HEK293 (cell line): Measurements from ENCODE around the gene SMIM41.

Source experiments
- EGR2 ChIP-seq: fragments of 450-650 bp; formaldehyde crosslinking; IDR thresholded peaks from 2 replicates; pipeline ENCODE4 v1.5.1; 2016; ENCODE audit warnings: low read depth, missing biosample characterization, missing genetic modification characterization
- GLI4 ChIP-seq: fragments of 450-650 bp; formaldehyde crosslinking; IDR thresholded peaks from 2 replicates; pipeline ENCODE4 v1.5.1; 2016; ENCODE audit warnings: missing biosample characterization, missing genetic modification characterization
- MZF1 ChIP-seq: fragments of 450-650 bp; formaldehyde crosslinking; IDR thresholded peaks from 2 replicates; pipeline ENCODE4 v1.5.1; 2017; ENCODE audit warnings: missing biosample characterization, missing genetic modification characterization, borderline replicate concordance
- SETDB1 ChIP-seq: IDR thresholded peaks from one replicate; pipeline ENCODE4 v1.6.1; 2017; ENCODE audit warnings: mild to moderate bottlenecking, low read length, moderate library complexity, mixed read lengths; ENCODE audit not compliant: insufficient read length
- SP7 ChIP-seq: fragments of 450-650 bp; formaldehyde crosslinking; IDR thresholded peaks from 2 replicates; pipeline ENCODE4 v1.5.1; 2016; ENCODE audit warnings: missing biosample characterization, missing genetic modification characterization
- ZNF10 ChIP-seq: fragments of 450-650 bp; formaldehyde crosslinking; IDR thresholded peaks from 2 replicates; pipeline ENCODE4 v1.5.1; 2017; ENCODE audit warnings: missing biosample characterization, missing genetic modification characterization
- ZNF146 ChIP-seq: fragments of 450-650 bp; formaldehyde crosslinking; IDR thresholded peaks from 2 replicates; pipeline ENCODE4 v1.5.1; 2016; ENCODE audit warnings: missing biosample characterization, missing genetic modification characterization
- ZNF169 ChIP-seq: fragments of 450-650 bp; formaldehyde crosslinking; IDR thresholded peaks from 2 replicates; pipeline ENCODE4 v1.5.1; 2016; ENCODE audit warnings: missing biosample characterization, missing genetic modification characterization
- ZNF19 ChIP-seq: fragments of 450-650 bp; formaldehyde crosslinking; IDR thresholded peaks from 2 replicates; pipeline ENCODE4; 2016; ENCODE audit warnings: missing biosample characterization, missing genetic modification characterization, low read depth
- ZNF214 ChIP-seq: fragments of 450-650 bp; formaldehyde crosslinking; IDR thresholded peaks from 2 replicates; pipeline ENCODE4 v1.5.1; 2017; ENCODE audit warnings: missing biosample characterization, mild to moderate bottlenecking, missing genetic modification characterization, borderline replicate concordance
- ZNF48 ChIP-seq: fragments of 450-650 bp; formaldehyde crosslinking; IDR thresholded peaks from 2 replicates; pipeline ENCODE4 v1.5.1; 2016; ENCODE audit warnings: missing biosample characterization, missing genetic modification characterization
- ZNF529 ChIP-seq: fragments of 450-650 bp; formaldehyde crosslinking; IDR thresholded peaks from 2 replicates; pipeline ENCODE4 v1.5.1; 2017; ENCODE audit warnings: missing genetic modification characterization, missing biosample characterization; ENCODE audit not compliant: insufficient replicate concordance
- ZNF549 ChIP-seq: fragments of 450-650 bp; IDR thresholded peaks from 2 replicates; pipeline ENCODE4 v1.5.1; 2018; ENCODE audit warnings: missing biosample characterization, missing genetic modification characterization, mild to moderate bottlenecking, inconsistent platforms, moderate library complexity
- ZNF560 ChIP-seq: fragments of 450-650 bp; formaldehyde crosslinking; IDR thresholded peaks from 2 replicates; pipeline ENCODE4 v1.5.1; 2017; ENCODE audit warnings: missing biosample characterization, missing genetic modification characterization, borderline replicate concordance
- ZNF561 ChIP-seq: fragments of 450-650 bp; IDR thresholded peaks from 2 replicates; pipeline ENCODE4 v1.5.1; 2018; ENCODE audit warnings: missing biosample characterization, missing genetic modification characterization, borderline replicate concordance
- ZNF585B ChIP-seq: fragments of 450-650 bp; formaldehyde crosslinking; IDR thresholded peaks from 2 replicates; pipeline ENCODE4 v1.5.1; 2016; ENCODE audit warnings: missing biosample characterization, missing genetic modification characterization
- ZNF610 ChIP-seq: fragments of 450-650 bp; formaldehyde crosslinking; IDR thresholded peaks from 2 replicates; pipeline ENCODE4 v1.5.1; 2016; ENCODE audit warnings: missing biosample characterization, missing genetic modification characterization, borderline replicate concordance
- ZNF629 ChIP-seq: fragments of 450-650 bp; formaldehyde crosslinking; IDR thresholded peaks from 2 replicates; pipeline ENCODE4 v1.5.1; 2017; ENCODE audit warnings: missing biosample characterization, missing genetic modification characterization
- ZNF701 ChIP-seq: fragments of 450-650 bp; formaldehyde crosslinking; IDR thresholded peaks from 2 replicates; pipeline ENCODE4 v1.5.1; 2016; ENCODE audit warnings: missing biosample characterization, missing genetic modification characterization
- ZNF785 ChIP-seq: fragments of 450-650 bp; formaldehyde crosslinking; IDR thresholded peaks from 2 replicates; pipeline ENCODE4 v1.5.1; 2016; ENCODE audit warnings: missing biosample characterization, missing genetic modification characterization
- ZSCAN16 ChIP-seq: fragments of 450-650 bp; formaldehyde crosslinking; IDR thresholded peaks from 2 replicates; pipeline ENCODE4 v1.5.1; 2016; ENCODE audit warnings: missing biosample characterization, missing genetic modification characterization
- TF ChIP-seq, protein P1 (sequence below): fragments of 450-650 bp; formaldehyde crosslinking; IDR thresholded peaks from 2 replicates; pipeline ENCODE4 v1.5.1; 2016; ENCODE audit warnings: missing biosample characterization, missing genetic modification characterization
- TF ChIP-seq, protein P2 (sequence below): IDR thresholded peaks from 2 replicates; pipeline ENCODE4 v1.6.1; 2011; ENCODE audit warnings: mild to moderate bottlenecking, low read depth, low read length, borderline replicate concordance
- TF ChIP-seq, protein P3 (sequence below): fragments of 450-650 bp; IDR thresholded peaks from 2 replicates; pipeline ENCODE4 v1.5.1; 2018; ENCODE audit warnings: missing biosample characterization, missing genetic modification characterization
- TF ChIP-seq, protein P4 (sequence below): fragments of 450-650 bp; formaldehyde crosslinking; optimal IDR thresholded peaks from 2 replicates; pipeline ENCODE3; 2016; ENCODE audit warnings: missing biosample characterization, mild to moderate bottlenecking, missing genetic modification characterization
- TF ChIP-seq, protein P5 (sequence below): fragments of 450-650 bp; formaldehyde crosslinking; IDR thresholded peaks from 2 replicates; pipeline ENCODE4 v1.5.1; 2016; ENCODE audit warnings: missing biosample characterization, missing genetic modification characterization
- TF ChIP-seq, protein P6 (sequence below): fragments of 450-650 bp; formaldehyde crosslinking; IDR thresholded peaks from 2 replicates; pipeline ENCODE4 v1.5.1; 2016; ENCODE audit warnings: missing biosample characterization, missing genetic modification characterization

Gene SMIM41

DNA sequence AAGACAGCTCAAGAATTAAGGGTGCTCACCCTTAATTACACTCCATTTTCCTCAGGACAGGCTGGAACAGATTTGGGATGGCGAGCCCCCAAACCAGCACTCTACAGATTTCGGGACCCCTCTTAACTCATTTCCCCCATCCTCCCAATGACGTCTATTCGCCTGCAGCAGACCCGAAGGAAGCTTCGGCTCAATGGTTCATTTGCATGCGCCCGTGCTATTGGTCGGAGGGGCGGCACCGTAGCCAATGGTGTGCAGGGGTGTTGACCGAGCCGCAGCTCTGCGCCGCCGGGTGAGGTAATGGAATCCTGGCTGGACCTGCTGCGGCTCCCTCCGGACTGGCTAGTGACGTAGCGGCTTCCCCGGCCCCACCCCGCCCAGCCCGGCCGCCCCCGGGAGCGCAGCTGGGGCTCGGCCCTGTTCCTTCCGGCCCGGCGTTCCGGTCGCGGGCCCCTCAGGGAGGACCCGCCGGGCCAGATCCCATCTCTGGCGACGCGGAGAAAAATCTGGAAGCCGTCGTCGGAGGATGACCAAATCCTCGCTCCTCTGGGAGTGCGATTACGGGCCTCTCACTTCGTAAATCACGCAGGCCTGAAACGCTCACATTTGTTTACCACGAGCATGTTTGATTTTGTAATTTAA, 46.6 kb upstream of the SMIM41 start (continued):
- TF ChIP-seq, protein P1, sequence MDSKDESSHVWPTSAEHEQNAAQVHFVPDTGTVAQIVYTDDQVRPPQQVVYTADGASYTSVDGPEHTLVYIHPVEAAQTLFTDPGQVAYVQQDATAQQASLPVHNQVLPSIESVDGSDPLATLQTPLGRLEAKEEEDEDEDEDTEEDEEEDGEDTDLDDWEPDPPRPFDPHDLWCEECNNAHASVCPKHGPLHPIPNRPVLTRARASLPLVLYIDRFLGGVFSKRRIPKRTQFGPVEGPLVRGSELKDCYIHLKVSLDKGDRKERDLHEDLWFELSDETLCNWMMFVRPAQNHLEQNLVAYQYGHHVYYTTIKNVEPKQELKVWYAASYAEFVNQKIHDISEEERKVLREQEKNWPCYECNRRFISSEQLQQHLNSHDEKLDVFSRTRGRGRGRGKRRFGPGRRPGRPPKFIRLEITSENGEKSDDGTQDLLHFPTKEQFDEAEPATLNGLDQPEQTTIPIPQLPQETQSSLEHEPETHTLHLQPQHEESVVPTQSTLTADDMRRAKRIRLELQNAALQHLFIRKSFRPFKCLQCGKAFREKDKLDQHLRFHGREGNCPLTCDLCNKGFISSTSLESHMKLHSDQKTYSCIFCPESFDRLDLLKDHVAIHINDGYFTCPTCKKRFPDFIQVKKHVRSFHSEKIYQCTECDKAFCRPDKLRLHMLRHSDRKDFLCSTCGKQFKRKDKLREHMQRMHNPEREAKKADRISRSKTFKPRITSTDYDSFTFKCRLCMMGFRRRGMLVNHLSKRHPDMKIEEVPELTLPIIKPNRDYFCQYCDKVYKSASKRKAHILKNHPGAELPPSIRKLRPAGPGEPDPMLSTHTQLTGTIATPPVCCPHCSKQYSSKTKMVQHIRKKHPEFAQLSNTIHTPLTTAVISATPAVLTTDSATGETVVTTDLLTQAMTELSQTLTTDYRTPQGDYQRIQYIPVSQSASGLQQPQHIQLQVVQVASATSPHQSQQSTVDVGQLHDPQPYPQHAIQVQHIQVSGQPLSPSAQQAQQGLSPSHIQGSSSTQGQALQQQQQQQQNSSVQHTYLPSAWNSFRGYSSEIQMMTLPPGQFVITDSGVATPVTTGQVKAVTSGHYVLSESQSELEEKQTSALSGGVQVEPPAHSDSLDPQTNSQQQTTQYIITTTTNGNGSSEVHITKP: 0 out of 2 replicates have a peak, but pooled peaks have one; percentile 19
- TF ChIP-seq ZNF785 (no peak), ZNF549 (tag by site-specific recombination) (no peak), ZNF10 (tag by site-specific recombination) (no peak; the same call in 1 of the 2 replicates), SP7 (peak; percentile 42), MZF1 (tag by site-specific recombination) (no peak), ZNF585B (tag by site-specific recombination) (no peak), ZNF214 (tag by site-specific recombination) (no peak), GLI4 (tag by site-specific recombination) (no peak), EGR2 (tag by site-specific recombination) (no peak), ZNF529 (tag by site-specific recombination) (no peak), ZNF169 (no peak), ZNF701 (tag by site-specific recombination) (no peak), ZNF19 (tag by site-specific recombination) (no peak), ZNF48 (tag by site-specific recombination) (no peak), SETDB1 (no peak), ZNF561 (tag by site-specific recombination) (0 out of 2 replicates have a peak, but pooled peaks have one; percentile 24), ZNF560 (tag by site-specific recombination) (no peak), ZNF629 (tag by site-specific recombination) (peak; percentile 96), ZSCAN16 (tag by site-specific recombination) (no peak), ZNF610 (no peak), ZNF146 (no peak)
- TF ChIP-seq, protein P2, sequence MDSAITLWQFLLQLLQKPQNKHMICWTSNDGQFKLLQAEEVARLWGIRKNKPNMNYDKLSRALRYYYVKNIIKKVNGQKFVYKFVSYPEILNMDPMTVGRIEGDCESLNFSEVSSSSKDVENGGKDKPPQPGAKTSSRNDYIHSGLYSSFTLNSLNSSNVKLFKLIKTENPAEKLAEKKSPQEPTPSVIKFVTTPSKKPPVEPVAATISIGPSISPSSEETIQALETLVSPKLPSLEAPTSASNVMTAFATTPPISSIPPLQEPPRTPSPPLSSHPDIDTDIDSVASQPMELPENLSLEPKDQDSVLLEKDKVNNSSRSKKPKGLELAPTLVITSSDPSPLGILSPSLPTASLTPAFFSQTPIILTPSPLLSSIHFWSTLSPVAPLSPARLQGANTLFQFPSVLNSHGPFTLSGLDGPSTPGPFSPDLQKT: no peak
- TF ChIP-seq, protein P3, sequence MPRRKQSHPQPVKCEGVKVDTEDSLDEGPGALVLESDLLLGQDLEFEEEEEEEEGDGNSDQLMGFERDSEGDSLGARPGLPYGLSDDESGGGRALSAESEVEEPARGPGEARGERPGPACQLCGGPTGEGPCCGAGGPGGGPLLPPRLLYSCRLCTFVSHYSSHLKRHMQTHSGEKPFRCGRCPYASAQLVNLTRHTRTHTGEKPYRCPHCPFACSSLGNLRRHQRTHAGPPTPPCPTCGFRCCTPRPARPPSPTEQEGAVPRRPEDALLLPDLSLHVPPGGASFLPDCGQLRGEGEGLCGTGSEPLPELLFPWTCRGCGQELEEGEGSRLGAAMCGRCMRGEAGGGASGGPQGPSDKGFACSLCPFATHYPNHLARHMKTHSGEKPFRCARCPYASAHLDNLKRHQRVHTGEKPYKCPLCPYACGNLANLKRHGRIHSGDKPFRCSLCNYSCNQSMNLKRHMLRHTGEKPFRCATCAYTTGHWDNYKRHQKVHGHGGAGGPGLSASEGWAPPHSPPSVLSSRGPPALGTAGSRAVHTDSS (tag by site-specific recombination): no peak
- TF ChIP-seq, protein P4, sequence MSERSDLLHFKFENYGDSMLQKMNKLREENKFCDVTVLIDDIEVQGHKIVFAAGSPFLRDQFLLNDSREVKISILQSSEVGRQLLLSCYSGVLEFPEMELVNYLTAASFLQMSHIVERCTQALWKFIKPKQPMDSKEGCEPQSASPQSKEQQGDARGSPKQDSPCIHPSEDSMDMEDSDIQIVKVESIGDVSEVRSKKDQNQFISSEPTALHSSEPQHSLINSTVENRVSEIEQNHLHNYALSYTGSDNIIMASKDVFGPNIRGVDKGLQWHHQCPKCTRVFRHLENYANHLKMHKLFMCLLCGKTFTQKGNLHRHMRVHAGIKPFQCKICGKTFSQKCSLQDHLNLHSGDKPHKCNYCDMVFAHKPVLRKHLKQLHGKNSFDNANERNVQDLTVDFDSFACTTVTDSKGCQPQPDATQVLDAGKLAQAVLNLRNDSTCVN (tag by site-specific recombination): peak; percentile 64
- TF ChIP-seq, protein P5, sequence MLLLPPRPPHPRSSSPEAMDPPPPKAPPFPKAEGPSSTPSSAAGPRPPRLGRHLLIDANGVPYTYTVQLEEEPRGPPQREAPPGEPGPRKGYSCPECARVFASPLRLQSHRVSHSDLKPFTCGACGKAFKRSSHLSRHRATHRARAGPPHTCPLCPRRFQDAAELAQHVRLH (tag by site-specific recombination): no peak
- TF ChIP-seq, protein P6, sequence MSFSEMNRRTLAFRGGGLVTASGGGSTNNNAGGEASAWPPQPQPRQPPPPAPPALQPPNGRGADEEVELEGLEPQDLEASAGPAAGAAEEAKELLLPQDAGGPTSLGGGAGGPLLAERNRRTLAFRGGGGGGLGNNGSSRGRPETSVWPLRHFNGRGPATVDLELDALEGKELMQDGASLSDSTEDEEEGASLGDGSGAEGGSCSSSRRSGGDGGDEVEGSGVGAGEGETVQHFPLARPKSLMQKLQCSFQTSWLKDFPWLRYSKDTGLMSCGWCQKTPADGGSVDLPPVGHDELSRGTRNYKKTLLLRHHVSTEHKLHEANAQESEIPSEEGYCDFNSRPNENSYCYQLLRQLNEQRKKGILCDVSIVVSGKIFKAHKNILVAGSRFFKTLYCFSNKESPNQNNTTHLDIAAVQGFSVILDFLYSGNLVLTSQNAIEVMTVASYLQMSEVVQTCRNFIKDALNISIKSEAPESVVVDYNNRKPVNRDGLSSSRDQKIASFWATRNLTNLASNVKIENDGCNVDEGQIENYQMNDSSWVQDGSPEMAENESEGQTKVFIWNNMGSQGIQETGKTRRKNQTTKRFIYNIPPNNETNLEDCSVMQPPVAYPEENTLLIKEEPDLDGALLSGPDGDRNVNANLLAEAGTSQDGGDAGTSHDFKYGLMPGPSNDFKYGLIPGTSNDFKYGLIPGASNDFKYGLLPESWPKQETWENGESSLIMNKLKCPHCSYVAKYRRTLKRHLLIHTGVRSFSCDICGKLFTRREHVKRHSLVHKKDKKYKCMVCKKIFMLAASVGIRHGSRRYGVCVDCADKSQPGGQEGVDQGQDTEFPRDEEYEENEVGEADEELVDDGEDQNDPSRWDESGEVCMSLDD (tag by site-specific recombination): peak; percentile 60; the same call in 1 of the 2 replicates
